CD4-positive, alpha-beta T cell treated with Interleukin-2 at 100 ng/mL for 4 hours (primary cell): ENCODE measurements around the gene CPVL.

Experiments
- DNase-seq: peaks from one replicate; pipeline ENCODE4 v3.0.0-alpha.2; 2020; ENCODE audit warnings: low spot score

The CPVL gene

DNA sequence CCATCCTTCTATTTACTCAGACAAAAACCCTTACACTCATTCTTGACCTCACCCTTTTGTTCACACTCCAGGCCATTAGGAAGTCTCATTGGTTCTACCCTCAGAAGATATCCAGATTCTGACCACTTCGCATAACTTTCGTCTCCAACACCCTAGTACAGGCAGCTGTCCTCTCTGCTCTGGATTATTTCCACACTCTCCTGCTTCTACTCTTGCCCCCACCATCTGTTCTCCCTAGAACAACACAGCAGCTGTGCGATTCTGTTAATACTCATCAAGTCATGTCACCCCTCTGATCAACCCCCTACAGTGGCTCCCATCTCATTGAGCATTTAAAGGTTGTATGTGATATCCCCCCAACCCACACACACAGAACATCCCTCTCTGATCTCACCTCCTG lies 172.7 kb downstream of the CPVL start:
- DNase-seq: no peak

GRCh38 chr7:28964056-28964455 lies 182.3 kb downstream of the CPVL start:
- no peak for DNase-seq

- DNase-seq: no peak
These were observed 184.4 kb downstream of the CPVL start for GRCh38 chr7:28961972-28962371.

DNA sequence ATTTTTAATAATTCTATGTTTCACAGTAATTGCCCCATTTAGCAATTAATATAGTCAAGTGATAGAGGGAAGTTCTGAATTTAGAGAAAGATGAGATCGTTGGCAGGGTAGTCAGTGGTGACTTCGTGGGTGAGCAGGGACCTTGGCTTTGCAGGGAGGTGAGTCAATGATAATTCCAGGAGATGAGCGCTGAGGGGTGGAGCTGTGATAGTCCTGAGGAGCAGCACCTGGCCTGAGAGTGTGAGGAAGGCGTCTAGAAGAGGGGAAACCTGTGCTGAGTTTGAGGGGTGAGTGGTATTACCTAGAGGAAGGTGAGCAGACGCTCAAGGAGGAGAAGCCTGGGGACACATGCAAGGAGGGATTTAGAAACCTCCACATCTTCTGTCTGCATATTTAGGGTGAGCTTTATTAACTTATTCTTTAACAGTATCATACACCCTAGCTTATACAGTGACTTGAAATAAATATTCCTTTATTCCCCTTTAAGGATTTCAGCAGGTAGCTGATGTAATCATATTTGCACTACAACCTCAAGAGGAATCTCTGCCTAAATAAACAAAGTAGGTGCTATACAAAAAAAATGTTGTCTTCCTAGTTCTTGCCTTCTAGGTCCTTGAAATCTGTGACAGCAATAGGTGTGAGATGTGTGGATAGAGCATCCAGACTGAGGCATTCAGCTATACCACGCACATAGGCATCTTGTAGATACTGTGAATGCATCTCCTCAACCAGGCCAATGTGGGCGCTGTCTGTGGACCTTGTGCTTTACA lies 186.1 kb downstream of the CPVL start:
- DNase-seq: no peak

DNA sequence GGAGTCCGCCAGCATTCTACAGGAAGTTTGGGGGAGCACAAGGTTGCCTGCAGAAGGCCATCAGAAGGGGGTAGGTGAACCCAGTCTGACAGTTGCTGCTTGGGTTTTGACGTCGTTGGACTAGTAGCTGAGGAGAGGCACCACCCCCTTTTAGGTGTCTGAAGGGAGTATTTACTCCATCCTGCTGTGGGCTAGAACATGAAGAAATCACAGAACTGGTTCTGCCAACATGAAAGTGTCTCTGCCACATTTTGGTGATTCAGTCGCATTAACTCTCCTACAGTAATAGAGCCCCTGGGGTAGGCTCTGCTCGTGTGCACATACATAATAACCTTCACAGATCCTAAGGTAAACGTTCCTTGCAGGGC lies 187.4 kb downstream of the CPVL start:
- no peak for DNase-seq

- DNase-seq: no peak
These were observed 187.9 kb downstream of the CPVL start, which contains the start of gene TRIL for GRCh38 chr7:28958235-28958979. Gene TRIL (minus strand): TSS chr7:28958330. CDS start chr7:28958046, 284 bp downstream.

- DNase-seq: no peak
These were observed 188.5 kb downstream of the CPVL start for GRCh38 chr7:28957751-28958234.

DNA sequence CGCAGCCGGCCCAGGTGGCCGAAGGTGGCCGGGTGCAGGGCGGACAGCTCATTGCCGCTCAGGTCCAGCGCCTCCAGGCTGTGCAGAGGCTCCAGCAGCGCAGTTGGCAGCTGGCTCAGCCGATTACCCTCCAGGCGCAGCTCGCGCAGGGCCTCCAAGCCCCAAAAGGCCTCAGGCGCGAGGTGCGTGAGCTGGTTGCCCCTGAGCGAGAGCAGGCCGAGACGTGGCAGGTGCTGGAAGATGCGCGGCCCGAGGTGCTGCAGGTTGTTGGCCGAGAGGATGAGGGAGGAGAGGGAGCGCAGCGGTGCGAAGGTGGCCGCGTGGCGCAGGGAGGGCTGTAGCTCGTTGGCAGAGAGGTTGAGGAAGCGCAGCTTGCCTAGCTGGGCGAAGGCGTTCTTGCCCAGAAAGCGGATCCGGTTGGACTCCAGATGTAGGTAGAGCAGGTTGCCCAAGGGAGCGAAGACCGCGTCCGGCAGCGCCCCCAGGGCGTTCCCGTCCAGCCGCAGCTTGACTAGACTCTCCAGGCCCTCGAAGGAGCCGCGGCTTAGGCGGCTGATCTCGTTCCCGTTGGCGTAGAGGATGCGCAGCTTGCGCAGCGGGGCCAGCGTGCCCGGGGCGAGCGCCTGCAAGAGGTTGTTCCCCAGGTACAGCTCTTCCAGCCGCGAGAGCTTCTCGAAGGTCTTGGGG lies 189.1 kb downstream of the CPVL start:
- no peak for DNase-seq

GRCh38 chr7:28956608-28957063 lies 189.7 kb downstream of the CPVL start:
- DNase-seq: no peak

DNA sequence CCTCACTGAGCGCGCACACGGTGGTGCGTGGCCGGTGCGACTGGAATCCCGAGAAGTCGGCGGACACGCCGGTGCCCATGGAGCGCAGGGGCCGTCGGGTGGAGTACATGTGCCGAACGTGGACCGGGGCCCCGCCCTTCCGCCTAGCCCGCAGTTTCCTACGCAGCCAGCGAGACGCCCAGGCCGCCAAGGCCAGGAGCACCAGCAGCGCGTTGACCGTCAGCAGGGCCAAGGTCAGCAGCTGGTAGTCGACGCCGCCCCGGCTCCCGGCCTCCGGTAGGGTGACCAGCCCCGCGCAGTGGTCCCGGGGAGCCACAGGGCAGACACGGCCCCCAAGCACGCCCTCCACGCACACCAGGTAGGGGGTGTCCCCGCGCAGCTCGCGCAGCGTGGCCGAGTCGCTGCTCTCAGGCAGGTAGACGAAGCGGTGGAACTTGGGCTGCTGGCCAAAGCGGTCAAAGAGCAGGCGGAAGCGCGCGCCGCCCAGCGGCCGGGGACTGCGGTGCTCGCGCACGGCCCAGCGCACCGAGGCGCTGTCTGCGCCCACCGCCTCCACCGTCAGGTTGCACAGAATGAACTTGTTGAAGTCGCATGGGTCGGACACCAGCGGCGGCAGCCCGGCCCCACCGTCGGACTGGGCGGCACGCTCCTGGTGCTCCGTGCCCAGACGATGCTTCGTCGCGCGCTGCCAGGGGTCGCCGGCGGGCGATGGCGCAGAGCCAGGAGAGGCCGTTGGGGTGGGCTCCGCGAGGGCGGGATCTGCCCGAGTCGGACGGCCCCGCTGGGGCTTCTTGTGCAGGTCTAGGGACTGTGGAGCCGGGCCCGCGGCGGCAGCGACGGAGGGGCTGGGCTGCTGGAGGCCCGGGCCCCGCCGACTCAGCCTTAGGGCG lies 190.4 kb downstream of the CPVL start:
- DNase-seq: no peak

- DNase-seq: no peak
These were observed 191.0 kb downstream of the CPVL start for GRCh38 chr7:28955356-28955717.

DNA sequence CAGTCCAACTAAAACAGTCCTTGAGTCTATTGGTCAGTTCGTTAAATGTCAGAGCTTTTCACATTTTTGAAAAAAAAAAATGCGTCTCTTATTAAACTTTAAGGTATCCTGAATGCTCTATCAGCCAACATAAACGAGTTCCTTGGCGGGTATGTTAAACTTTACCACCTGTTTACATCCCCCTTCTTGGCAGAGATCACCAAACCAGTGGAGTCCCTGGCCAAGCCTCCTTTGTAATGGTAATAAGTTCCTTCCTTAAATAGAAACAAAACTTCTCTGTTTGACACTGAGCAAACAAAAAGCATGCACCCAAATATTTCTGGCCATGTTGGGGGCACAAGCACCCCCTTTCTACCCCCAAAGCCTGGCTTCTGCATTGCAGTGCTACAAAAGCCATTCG lies 191.4 kb downstream of the CPVL start:
- no peak for DNase-seq

- DNase-seq: no peak
These were observed 191.9 kb downstream of the CPVL start for GRCh38 chr7:28954471-28954870.

DNA sequence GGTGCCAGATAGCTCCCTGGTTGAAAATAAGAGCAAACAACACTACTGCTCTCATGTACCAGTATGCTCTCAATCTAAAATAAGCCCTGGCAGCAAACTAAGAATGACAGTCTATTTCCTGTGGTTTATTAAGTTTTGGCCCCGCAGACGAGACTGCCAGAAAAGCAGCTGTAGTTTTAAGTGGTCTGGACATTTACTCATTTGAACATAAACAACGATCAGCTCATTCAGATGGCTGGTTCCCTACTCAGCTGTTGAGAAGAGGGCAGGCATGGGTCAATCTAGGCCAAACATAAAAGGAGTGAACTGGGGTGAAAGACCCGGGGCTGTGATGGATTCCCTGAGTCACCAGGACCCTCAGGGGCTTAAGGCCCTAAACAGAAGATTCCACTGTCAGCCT lies 192.7 kb downstream of the CPVL start:
- DNase-seq: no peak
